Neural progenitor cell (in vitro differentiated cells): ENCODE data around the gene IFI30.

Experiments used
- CTCF ChIP-seq: fragments of 200-600 bp; sonication (generic); IDR thresholded peaks from 2 replicates; pipeline ENCODE4 v1.5.1; 2017; ENCODE audit warnings: antibody characterized with exemption, mild to moderate bottlenecking
- EZH2 ChIP-seq: fragments of 200-600 bp; sonication (generic); IDR thresholded peaks from 2 replicates; pipeline ENCODE4 v1.6.1; 2017; ENCODE audit warnings: antibody characterized with exemption, mild to moderate bottlenecking, moderate library complexity

GRCh38 chr19:18147396-18147795 is 26.2 kb upstream of the IFI30 start:
- TF ChIP-seq EZH2 (no peak), CTCF (no peak)
